NCI-H2227 (cell line): ENCODE measurements around the gene CCR7.

ENCODE experiments used
- DNase-seq: peaks from one replicate; lab custom pipeline; 2025; ENCODE audit not compliant: unreplicated experiment; lab: John Stamatoyannopoulos, UW

CCR7 gene

DNA sequence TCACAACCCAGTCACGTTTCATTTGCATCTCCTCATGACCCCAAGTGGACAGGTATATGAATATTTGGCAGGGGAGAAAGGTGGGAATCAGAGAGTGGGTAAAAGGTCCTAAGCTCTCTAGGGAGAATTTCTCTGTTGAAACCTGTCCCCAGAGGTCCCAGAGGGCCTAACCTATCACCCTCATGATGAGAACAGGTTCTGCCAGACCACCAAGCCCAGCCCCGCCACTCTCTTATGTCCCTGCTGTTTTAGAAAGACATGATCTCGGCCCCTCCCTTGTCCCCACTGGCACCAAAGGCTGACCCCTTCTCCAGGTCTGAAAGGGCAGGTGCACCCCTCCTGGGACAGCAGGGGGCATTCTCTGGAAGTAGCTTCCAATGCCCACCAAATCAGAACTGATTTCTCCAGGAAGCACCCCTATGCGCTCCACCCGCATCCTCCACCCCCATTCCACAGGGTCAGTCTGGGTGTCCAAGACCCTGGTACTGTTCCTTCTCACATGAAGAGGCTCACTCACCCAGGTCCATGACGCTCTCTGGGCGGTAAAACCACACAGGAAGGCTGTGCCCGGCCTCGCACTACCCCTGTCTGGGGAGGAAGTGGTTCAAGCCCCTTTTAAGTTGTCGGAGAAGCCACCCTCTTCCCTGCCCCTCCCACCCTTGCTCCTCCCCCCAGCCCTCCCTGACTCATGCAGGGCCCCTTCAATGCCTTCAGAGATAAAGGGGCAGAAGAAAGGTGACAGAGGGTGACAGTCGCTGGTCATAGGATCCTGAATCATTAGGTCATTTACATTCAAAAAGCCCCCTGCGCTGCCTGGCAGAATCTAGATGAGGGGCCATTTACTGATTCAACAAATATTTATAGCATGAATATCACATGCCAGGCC, at the start of gene CCR7:
Gene CCR7, minus strand, starts transcription at position 590 of the 886 bp plus-strand sequence. Its CDS starts 63 bp downstream, at position 527.
- no peak for DNase-seq

DNA sequence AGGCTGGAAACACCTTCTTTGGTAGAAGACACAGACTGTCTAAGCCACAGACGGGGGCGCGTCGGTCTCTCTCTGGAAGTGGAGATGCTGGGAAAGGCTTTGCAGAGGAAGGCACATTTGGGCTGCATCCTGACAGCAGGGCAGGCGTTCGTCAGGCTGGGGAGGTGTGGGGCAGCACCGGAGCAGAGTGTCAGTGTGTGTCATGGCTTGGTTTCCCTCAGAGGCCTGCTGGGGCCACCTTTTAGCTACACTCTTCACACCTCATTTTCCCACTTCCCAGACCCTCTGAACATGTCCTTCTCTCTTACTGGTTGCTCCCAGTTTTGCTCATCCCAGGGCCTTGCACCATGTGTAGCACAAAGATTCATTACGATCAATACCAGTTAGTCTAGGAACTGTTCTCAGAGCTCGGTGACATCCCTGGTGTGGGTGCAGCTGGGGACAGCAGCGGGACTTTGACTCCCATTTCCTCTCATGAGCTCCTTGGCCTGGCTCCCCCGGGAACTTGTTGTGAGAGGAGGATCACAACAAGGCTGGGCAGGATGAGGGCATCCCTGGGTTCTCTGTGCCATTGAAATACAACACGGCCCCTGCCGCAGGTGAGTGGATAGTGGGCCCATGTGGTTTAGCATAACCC, 49.3 kb upstream of the CCR7 start:
- DNase-seq: no peak

DNA sequence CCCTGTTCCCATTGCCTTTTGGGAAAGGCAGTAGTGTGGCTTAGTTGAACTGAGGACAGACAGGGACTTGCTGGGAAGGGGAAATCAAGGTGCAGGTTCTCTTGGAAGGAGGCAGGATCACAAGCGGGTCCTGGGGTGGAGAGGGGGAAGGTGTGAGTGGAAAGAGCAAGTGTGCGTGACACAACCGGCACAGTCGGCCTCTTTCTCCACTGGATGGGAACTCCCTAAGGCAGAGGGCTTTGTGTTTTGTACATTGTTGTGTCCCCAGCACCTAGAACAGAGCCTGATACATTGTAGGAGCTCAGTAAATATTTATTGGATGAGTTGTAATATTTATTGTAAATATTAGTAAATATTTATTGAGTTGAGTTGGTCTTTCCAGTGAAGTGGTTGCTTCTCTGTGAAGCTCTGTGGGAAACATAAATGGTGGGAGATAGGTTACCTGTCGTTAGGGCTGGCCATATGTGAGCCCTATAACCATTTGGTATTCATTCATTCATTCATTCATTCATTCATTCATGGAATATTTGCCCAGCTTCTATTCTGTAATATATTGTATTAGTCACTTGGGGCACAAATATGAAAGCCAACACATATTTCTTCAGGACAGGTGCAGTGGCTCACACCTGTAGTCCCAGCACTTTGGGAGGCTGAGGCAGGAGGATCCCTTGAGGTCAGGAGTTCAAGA, 48.3 kb upstream of the CCR7 start:
- no peak for DNase-seq

DNA sequence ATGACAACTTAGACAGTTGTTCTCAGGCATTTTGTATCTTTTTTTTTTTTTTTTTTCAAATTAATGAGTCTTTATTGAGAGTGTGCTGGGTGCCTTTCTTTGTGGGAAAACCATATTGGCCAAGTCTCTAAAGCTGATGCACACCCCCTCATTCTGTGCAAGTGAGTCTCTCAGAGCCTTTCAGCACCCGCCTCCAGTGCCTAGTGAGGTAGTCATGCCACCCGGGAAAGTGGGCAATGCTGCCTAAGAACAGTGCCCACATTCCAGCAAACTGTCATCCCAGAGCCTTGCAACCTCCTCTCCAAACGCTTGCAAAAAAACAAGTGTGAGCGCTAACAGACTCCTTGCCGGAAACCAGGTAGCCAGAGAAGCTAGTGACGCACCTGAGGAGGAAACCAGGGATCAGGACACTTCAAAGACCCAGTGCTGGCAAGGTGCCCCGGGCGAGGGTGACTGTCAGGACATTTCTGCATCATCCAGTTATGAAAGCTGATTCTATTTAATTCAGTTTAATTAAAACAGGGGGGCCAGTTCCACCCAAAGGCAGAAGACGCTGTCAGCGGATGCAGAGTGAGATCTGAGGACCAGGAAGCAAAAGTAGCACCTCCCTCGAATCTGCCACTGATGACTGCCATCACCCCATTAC, 47.5 kb upstream of the CCR7 start:
- DNase-seq: no peak

GRCh38 chr17:40611840-40612474, 46.7 kb upstream of the CCR7 start:
- DNase-seq: no peak

DNA sequence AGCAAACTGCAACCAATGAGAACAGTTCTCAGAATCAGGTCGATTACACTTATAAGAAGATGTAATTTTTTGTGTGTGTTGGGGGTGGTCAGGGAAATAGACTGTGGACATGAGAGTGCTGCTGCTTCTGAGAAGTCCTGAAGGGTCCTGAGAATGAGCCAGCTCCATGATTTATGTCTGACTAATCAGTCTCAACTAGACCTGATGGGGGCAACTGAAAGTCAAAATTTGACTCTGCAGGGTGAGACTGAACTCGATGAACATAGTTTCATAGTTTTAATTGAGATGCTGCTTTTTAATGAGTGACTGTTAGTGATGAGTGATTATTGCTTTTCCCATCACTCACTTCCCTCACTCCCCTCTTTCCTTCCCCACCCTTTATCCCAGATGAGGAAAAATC, 45.1 kb upstream of the CCR7 start:
- DNase-seq: no peak

DNA sequence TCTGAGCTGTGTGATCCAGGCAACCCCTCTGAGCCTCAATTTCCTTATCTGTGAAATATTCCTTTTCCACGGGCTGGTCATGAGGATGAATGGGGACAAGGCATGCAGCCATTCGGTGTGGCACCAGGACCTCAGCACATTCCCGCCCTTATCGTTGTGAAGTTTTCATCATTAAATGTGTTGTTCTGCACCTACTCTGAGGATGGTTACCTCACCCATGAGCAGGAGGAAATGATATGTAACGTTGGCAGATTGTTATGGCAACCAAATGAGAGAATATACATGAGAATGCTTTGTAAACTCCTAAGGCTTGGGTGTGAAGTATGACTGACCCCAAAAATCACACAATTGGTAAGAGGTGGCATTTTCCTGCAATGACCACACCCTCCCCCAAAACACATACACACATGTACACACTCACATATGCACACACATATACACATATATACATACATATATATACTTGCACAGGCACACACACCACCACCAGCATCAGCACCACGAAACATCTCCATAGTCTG, 42.8 kb upstream of the CCR7 start:
- no peak for DNase-seq

GRCh38 chr17:40607641-40608040, 42.4 kb upstream of the CCR7 start:
- DNase-seq: no peak

GRCh38 chr17:40606548-40607353, 41.5 kb upstream of the CCR7 start:
- no peak for DNase-seq

DNA sequence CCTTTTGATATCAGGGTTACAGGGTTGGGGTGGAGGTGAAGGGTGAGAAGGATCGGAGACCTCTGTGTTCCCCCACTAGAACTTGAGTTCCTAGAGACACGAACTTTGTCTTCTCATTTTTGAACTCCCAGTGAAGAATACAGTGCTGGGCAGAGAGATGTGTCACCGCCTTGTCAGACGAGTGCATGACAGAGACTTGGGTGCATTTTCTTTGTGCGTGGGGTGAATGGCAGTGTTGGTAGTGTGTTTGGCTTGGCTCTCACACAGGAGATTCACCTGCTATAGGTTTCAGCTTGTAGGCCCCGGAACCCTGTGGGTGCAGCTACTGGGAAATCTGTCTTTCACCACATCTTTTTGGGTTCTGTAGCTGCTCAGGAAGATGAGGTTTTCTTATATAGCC, 40.0 kb upstream of the CCR7 start:
- no peak for DNase-seq

DNA sequence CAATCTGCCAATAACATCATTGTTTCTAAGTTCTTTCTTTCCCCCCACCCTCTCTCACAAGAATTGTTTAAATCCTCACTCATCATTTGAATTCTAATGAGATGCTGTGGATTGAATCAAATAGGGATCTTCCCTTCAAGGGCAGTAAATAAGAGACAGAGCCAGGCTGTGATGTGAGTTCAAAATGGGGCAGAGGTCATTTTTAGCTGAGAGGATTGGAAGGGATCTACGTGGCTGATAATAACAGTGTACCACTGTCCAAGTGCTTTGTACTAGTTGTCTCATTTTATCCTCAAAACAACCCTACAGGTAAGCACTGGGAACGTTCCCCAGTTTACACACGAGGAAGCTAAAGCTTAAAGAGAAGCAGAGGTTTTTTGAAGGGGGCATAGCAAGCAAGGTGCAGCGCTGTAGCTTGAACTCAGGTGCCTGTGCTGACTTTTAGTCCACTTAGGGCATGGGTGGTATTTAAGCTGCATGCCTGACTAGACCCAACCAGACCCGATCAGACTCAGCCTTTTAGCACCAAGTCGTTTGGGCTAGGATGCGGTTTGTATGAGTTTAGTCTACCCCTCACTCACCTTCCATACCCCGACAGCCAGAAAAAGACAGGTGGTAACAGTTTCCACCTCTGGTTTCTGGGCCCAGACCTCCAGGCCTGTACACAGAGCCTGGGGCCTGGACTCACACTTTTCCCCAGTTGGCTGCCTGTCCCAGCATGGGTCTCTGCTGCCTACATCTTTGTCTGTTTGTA, 39.2 kb upstream of the CCR7 start:
- no peak for DNase-seq

DNA sequence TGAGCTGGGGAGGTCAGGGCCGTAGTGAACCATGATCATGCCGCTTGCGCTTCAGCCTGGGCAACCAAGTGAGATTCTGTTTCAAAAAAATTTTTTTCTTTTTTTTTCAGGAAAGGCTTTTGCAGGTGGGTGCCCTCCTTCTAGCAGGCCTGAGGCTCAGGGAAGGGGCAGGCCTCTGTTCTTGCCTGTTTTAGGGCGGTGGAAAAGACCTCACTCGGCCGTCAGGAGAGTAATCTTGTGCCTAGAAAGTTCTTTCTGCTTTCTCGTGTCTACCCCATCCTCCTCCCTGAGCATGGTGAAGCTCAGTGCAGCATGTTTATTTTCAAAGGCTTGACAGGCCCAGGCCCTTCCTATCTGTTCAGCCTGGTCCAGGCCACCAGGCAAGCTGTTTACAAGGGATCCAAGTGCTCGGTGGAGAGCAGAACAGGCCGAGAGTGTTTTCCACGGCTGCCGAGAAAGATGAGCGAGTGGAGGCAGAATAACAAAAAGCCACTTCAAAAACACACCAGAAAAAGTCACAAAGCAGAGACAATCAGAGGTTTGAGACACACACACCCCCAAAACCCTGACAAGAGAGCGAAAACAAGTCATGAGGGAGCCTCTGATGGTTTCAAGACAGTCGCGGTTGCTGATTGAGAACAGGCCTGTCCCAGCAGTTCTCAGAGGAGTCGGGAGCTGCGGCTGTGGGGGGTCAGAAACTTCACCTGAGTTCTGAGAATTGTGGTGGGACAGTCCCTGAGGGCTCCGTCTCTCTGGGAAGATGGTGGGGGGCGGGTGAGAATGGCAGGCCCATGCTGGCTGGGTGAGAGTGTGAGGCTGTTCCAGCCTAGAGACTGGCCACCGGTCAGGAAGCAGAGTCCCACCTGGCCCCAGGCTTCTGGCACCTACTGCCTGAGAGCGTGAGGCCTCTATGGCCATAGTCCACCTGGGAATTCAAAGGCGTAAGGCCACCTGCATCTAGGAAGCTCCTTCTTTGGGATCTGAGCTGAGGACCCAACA, 37.5 kb upstream of the CCR7 start:
- no peak for DNase-seq

DNA sequence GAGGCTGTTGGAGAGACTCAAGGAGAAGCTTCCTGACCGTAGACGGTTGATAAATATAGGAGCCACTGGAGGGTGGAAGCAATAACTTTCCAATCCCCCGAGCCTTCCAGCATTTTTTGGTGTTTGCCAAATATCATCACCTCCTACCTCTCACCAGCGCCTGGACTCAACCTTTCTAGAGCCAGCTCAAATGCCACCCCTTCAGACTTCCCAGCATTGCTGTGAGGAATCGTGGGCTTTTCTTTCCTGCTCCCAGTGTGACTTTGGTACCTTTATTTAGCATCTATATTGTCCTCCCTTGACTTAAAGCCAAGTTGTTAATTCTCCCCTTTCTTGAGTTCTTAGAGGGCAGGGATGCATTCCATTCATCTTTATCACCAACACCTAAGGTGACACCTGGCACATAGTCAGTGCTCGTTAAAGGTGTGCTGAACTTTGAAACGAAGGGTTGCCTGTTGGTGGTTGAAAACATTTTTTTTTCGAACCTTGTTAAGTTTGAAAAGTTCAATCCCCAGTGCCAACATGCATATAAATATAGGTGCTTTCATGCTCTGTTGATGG, 35.3 kb upstream of the CCR7 start:
- no peak for DNase-seq

GRCh38 chr17:40599468-40599763, 34.1 kb upstream of the CCR7 start:
- no peak for DNase-seq

DNA sequence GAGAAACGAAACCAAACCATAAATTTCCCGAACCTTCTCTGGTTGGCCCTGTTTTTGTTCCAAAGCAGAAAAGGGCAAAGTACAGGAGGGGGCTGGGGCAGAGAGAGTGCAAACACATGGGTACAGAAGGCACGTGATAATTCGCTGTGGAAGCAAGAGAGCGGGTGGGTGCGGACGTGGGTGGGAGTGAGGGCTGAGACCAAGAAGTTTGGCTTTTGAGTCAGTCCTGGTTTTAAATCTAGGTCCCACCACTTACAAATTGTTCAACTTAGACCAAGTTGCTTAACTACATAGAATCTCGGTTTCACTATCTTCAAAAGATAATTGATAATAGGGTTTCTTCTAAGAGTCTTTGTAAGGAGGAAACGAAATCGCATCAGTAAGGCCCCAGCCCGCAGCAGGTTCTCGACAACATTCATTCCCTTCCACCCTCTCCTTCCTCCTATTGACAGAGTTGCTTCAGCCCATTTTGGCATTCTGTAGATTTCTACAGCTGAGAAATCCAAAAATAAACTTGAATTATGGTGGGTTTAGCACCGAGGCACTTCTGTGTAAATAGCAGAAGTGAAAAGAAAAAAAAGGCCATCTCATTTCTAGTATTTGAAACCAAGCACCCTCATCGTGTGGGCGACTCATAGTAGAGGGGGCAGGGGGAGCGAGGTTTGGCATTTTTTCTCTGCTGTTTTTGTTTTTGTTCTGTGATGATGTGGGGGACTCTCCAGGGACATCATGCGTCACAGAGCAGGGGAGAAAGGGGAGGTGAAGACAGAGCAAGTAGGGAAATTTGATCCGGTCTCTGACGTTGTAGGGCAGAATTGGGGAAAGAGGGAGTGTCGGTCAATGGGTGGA, 33.6 kb upstream of the CCR7 start:
- no peak for DNase-seq

DNA sequence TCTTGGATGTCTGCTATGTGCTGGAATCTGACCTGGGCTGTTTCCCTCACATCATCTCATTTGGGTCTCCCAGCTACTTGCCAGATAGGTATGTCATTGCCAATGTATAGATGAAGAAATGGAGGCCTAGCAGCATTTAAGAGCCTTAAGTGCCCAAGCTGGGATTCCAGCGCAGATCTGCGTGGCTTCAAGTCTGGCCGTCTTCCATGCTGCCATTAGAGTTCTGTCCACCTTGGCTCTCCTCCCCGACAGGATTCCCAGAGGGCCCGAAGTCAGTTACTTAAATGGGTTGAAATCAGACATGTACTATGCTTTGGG, 33.0 kb upstream of the CCR7 start:
- no peak for DNase-seq
